IPS DF 19.7 (cell line): ENCODE results near the gene IMMP2L.

ENCODE experiments used
- DNase-seq: peaks from one replicate; pipeline ENCODE4 v3.0.0-alpha.2; 2013; ENCODE audit warnings: low read depth, low spot score

The IMMP2L gene

GRCh38 chr7:111038185-111038584, 524.1 kb downstream of the IMMP2L start:
- DNase-seq, result no peak

DNA sequence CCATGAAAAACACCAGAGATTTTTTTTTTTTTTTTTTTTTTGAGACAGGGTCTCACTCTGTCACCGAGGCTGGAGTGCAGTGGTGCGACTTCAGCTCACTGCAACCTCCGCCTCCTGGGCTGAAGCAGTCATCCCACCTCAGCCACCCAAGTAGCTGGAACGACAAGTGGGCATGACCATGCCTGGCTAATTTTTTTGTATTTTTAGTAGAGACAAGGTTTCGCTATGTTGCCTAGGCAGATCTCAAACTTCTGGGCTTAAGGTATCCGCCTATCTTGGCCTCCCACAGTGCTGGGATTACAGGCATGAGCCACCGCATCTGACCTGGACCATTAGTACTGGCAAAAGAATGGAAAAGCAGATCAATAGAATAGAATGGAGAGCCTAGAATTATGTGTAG, 530.4 kb downstream of the IMMP2L start:
- DNase-seq, result no peak

- DNase-seq, result no peak
Measured at GRCh38 chr7:111030336-111030735, 532.0 kb downstream of the IMMP2L start.

GRCh38 chr7:111029574-111030251, 532.6 kb downstream of the IMMP2L start:
- no peak for DNase-seq

DNA sequence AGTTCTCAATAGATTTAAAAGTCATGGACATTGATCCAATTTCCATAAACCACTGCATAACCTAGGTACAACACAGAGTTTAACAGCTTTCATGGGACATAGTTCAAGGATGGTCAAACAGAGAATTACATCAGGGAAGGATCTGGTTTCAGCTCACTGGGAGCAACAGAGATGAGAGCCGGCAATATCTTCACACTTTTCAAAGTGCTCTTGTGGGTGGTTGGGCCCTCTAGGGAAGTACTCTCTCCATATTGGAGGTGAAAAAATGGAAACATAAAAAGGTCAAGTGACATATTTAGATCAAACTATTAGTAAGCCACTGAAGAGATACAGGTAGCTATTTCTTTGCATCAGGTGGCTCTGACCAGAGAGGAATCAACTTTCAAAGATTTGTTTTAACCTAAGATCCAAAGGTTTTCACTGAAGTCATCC, 533.1 kb downstream of the IMMP2L start:
- no peak for DNase-seq

DNA sequence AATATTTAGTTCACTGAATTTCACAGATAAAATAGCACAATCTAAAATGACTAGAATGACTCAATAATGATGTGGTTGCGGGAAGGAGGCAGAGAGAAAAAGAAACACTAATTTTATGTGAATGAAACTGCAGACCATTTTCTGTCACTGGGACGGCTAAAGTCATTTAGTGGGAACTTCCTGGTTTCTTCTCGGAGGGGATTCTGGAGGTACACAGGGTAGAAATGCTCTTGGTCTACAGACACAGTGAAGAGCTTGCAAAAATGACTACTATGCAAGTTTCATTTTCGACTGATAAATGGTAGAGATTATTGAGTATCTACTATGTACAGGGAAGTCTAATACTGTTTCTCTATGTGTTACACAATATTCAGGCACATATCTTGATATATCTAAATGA, 534.9 kb downstream of the IMMP2L start:
- no peak for DNase-seq

- no peak for DNase-seq
Measured at GRCh38 chr7:111026806-111027205, 535.5 kb downstream of the IMMP2L start.

DNA sequence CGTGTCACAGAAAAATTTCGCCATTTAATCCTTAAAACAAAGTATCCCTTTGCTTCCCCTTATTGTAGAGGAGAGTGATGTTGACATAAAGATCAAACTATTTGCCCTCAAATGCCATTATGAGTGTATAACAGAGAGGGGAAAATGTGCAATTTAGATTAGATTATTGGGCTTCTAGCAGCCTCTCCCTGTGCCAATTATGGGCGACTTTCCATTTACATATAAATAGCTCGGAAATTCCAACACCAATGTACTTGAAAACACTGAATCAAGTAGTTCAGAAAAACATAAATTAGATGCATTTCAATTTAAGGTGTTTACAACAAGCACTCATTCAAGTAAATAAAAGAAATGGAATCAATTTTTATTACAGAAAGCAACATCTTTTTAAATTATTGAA, 535.9 kb downstream of the IMMP2L start:
- no peak for DNase-seq

GRCh38 chr7:111025006-111025405, 537.3 kb downstream of the IMMP2L start:
- no peak for DNase-seq

- DNase-seq, result no peak
Measured at GRCh38 chr7:111018960-111019736, 543.1 kb downstream of the IMMP2L start.

DNA sequence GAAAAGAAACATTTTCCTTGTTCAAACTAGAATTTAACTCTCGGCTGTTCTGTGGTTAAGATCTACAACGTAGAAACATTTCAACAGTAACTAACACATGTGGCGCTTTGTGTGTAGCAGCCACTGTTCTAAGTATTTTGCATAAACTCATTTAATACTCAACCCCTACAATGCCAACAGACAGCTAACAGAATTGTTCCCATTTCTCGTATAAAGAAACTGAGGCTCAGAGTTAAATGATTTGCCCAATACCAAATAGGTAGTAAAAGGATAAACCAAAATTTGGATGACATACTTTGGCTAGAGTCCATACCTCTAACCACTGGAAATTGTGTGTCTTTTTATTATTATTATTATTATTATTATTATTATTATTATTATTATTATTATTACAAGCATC, 543.8 kb downstream of the IMMP2L start:
- no peak for DNase-seq

GRCh38 chr7:111014079-111014478, 548.2 kb downstream of the IMMP2L start:
- DNase-seq, result no peak

DNA sequence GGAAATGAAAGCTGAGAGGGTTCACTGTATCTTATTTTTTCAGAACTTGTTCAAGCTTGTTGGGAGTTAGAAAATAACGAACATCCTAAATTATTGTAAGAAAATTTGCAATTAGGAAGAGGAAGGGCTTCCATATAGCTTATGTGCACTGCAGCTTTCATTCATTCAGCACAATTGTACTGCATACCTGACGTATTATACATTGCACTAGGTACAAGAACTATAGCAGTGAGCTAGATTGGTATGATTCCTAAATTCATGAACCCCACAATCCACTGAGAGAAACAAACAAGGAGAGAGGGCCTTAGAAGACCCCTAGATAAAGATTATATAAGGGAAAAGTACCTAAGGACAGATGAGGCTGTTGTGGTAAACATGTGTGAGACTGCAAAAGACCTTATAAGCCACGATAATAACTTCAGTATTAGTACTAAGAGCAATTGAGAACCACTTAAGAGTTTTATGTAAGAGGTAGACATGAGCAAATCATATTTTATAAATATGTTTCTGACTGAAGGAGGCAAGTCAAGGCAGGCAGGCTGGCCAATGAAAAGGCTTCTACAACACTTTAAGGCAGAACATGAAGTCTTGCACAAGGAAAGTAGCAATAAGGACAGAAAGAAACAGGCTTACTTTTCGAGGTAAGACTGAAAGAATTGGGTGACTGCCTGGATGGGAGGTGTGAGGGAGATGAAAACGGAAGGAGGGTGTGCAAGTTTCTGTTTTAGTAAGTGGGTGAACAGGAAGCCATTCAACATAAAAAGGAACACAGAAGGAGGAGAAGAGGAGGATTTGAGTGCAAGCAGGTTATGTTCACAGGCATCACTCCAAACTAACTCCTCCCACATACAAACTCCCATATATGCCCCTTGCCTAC, 549.3 kb downstream of the IMMP2L start:
- no peak for DNase-seq

DNA sequence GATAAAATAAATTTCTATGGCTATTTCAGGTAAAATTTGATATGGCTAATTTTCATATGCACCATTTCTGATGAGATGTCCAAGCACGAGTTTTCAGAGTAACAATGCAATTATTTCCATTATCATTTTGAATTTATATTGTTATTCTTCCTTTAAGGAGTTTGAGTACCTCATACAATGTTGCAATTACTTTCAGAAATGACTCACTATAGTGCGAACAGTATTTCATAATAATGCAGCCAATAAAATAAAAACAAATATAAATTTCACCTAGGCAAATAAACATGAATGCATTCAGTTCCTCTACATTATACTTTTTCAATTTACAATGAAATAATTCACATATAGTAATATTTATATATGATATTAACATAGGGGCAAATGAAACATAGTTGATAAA, 550.1 kb downstream of the IMMP2L start:
- no peak for DNase-seq

DNA sequence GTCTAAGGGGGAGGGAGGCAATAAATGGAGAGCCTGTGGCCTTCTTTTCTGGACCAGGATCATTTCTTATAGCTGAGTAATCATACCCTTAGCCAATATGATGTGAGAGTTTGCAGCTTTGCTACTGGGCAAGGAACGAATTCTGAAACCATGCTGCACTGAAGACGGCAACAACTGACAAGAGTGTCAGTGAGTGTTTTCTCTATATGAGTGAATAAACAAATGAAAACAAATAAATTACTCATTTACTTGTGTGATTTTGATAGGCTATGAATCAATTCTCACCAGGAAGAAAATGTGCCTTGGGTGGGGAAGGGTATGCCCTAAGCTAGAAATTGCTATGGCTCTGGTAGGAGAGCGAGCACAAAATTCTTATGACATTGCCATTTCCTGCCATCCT, 550.8 kb downstream of the IMMP2L start:
- no peak for DNase-seq

- no peak for DNase-seq
Measured at GRCh38 chr7:111010798-111011197, 551.5 kb downstream of the IMMP2L start.

DNA sequence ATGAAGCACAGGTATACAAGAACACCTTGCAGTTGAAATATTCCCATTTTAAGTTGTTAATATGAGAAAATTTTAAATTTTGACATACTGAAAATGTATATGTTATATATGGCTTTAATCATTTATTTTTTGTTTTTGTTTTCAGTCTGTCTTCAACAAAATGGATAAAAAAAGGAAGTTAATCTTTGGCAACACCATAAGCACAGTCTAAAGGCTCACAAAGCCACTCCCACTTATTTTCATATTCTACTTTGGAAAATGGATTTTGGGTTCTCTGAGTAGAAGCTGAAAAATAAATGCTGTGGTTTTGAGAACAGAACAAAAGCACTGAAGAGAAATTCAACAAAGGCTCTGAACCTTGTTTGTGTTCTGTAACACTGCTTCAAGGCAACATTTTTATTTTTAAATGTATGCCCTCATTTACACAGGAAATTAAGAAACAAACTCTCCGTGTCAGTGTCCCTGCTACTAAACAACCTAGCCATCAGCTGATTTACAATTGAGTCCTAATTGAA, 552.7 kb downstream of the IMMP2L start:
- DNase-seq, result no peak

DNA sequence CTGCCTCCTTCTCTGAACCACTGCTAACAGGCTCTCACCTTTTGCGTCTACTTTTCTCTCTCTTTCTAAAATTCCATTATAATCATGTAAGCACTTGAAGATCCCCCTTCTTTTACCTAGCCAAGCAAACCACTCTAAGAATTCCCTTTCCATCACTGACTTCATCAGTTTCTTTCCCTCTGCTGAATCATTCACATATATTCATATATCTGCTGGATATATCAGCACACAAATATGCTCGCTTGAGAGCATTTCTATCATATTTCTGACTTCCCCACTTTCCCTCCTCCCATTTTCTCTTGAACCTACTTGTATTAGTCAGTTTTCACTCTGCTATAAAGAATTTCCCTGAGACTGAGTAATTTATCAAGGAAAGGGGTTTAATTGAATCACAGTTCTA, 555.6 kb downstream of the IMMP2L start:
- DNase-seq, result no peak

DNA sequence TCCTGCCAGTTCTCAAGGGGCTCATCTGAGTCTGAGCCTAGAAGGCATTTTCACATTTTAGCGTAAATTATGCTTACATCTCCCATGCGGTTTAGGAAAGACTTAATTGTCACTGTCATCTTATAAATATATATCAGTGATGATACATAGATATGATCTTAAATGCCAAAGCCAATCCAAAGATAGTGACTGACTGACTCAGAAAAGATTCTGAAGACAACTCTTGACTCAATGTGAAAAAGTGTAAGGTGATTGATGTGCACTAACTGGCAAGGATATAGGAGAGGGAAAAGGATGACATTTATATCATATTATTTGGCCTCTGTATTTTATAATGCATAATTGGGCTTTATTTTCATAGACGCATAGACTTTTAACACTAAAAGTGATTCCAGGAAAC, 556.3 kb downstream of the IMMP2L start:
- no peak for DNase-seq

DNA sequence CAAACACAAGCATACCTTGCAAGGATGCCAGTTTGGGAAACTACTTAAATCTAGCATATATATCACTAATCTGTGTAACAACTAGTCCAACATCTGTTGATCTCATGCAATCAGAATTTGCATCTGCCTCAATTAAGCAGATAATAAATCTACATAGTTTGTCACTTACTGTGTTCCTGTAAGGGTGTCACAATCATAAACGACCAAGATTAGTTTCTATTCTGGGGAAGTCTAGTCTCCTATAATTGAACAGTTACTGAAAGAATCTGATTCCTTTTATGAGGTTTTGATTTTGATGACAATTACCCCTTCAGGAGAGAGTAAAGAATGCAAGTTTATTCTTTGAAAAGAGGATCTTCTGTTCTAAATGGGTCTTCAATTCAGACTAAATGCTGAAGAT, 556.8 kb downstream of the IMMP2L start:
- DNase-seq, result no peak

GRCh38 chr7:111004310-111004901, 557.9 kb downstream of the IMMP2L start:
- DNase-seq, result no peak

- DNase-seq, result no peak
Measured at GRCh38 chr7:111003883-111004282, 558.4 kb downstream of the IMMP2L start.
